LNCAP (cell line): Measurements from ENCODE around the gene AHRR.

Experiments
- TF ChIP-seq, protein P1 (sequence below): fragments of 450-650 bp; IDR thresholded peaks from 2 replicates; pipeline ENCODE4 v1.5.1; 2017; ENCODE audit warnings: mild to moderate bottlenecking

Gene AHRR

DNA sequence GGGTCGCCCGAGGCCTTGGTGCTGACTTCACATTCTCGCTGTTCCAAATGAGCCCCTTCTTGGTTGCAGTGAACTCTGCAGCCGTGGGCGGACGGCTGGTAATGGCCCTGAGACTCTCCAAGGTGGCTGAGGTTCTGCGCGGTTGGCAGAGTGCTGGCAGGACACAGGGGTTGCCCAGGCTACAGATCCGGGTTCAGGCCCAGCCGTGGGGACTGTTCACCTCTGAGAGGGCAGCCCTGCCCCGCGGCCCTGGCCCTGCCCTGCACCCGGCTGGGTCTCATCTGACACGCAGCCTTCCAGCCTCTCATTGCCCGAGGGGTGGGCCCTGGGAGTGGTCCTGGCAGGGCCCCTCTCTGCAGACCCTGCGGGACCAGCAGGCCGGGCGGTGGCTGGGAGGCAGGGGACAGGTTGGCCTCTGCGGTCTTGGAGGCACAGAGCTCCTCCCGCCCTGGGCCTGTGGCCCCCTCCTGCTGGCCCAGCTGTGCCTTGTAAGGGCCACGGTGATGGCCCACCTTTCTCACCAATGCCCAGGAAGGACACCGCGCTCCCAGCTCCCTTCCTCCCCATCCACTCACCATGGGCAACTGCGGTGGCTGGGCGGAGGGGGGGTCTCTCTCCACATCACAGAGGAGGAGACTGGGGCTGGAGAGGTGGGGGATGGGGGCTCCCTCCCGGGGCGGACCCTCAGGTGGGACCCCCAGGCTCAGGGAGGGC lies 51.6 kb downstream of the AHRR start:
- TF ChIP-seq, protein P1, sequence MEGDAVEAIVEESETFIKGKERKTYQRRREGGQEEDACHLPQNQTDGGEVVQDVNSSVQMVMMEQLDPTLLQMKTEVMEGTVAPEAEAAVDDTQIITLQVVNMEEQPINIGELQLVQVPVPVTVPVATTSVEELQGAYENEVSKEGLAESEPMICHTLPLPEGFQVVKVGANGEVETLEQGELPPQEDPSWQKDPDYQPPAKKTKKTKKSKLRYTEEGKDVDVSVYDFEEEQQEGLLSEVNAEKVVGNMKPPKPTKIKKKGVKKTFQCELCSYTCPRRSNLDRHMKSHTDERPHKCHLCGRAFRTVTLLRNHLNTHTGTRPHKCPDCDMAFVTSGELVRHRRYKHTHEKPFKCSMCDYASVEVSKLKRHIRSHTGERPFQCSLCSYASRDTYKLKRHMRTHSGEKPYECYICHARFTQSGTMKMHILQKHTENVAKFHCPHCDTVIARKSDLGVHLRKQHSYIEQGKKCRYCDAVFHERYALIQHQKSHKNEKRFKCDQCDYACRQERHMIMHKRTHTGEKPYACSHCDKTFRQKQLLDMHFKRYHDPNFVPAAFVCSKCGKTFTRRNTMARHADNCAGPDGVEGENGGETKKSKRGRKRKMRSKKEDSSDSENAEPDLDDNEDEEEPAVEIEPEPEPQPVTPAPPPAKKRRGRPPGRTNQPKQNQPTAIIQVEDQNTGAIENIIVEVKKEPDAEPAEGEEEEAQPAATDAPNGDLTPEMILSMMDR = no peak

DNA sequence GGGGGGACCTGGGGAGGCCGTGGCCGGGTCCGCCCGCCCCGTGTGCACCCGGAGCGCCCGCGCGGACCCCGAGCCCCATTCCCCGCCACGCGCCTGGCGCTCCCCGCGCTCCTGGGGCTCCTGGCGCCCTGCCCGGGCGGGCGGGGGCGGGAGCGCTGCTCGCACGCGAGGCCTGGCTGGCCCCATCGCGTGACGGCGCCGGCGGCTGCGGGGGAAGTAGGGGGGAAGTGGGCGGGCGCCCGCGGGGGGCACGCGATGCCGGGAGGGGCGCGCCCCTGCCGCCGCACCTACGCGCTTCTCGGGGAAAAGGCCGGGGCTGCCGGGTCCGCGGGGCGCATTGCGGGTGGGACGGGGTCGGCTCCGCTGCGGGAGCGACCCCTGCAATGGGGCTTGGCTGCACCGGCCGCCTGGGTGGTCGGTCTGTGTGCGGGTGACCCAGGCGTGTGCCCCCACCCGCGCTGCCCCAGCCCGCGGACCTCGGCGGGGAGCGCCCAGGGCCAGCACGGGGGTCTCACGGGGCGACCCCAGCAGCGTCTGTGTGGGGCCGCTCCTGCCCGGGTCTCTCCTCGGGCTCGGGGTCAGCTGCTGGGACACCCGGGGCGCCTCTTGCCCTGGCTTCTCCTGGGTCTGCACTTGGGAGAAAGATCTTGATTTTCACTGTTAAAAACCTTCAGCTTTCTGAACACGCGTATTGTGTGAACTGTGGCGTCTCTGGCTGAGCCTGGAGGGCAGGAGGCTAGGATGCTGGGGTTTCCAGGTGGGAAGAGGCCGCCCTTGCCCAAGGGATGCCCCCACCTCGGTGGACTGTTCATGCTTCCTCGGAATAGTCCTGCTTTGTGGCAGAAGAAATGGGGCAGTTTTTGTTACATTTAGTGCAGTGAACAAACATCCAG lies 52.4 kb downstream of the AHRR start:
- TF ChIP-seq, protein P1 = no peak

DNA sequence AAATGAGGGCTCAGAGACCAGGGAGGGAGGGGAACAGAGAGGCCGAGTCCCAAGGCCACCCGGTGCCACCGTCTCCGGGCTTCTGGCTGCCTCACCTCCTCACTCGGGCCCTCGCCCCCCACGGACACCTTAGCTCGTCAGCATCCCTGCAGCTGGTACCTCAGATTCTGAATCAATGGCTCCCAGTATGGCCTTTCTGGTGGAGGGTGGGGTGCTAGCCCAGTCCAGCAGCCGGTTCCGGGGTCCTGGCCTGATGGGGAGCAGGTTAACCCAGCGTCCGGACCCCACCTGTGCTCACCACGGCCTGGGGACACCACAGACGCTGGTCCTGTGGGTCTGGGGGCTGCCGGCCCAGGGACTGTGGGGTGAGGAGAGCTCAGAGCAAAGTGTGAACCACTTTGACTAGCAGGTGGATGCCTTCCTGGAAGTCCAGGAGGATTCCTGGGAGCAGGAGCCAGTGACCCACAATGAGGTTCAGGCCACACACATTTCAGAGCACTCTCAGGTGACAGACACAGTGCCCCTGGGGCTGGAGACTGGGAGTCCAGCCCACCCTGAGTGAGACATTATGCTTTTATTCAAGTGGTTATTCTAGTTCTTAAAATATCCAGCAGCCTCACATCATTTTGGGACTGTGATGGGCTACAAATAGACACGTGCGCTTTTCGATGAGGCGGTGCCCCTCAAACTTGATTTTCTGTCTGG lies 53.3 kb downstream of the AHRR start:
- TF ChIP-seq, protein P1 = no peak

DNA sequence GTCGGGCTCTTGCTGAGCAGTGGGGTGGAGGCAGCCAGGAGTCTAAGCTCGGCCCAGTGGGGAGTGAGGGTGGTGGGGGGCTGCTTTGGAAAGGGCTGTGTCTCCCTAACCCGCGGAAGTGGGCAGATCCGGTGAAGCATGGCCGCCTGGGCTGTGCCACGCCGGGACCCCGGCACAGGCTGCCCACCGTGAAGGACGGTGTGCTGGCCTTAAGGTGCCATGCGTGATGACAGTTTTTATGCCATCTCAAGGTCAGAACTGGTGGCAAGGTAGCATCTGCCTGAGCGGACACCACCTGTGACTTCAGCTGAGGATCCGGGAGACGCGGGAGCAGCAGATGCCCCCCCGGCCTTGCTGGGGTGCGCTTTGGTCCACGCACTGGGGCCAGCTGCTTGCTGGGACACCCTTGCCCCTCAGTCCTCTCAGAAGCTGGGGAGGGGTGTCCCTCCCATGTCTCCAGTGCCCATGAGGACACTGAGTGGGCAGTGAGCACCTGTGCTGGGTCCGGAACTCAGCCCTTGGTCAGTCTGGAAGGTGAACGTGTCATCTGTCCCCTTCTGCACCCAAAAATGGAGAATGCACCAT lies 53.9 kb downstream of the AHRR start:
- TF ChIP-seq, protein P1 = no peak

DNA sequence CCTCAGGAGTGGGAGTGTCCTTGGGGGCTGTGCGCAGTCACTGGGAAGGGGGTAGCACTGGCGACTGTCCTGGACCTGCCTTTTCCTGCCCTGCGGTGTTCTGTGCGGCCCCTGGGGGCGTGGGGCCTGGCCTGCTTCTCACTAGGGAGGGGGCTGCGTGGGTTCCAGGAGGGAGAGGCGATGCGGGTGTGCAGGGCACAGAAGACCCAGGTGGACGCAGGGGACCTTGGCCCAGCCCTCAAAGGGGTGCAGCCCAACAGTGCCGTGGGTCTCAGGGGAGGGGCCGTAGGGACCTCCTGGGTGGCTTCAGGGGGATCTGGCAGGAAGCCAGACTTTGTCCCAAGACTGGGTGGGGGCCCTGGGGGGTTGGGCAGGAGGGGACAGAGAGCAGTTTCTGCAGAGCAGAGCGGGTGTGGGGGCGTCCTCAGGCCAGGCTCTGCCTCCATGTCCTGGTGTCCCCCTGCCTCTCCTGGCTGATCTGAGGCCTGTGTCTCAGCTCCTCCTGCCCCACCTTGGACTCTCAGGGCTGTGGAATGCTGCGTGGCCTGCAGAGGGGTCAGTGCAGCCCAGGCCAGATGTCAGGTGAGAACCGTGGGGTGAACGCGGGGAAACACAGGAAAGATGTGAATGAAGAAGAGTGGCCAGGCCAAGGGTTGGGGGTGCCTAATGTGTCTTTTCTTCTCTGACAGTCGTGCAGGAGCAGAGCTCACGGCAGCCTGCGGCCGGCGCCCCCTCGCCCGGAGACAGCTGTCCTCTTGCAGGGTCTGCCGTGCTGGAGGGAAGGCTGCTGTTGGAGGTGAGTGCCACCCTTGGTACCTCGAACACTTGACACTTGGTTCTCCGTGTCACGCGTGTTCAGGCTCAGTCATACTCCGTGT lies 54.6 kb downstream of the AHRR start:
- TF ChIP-seq, protein P1 = no peak

DNA sequence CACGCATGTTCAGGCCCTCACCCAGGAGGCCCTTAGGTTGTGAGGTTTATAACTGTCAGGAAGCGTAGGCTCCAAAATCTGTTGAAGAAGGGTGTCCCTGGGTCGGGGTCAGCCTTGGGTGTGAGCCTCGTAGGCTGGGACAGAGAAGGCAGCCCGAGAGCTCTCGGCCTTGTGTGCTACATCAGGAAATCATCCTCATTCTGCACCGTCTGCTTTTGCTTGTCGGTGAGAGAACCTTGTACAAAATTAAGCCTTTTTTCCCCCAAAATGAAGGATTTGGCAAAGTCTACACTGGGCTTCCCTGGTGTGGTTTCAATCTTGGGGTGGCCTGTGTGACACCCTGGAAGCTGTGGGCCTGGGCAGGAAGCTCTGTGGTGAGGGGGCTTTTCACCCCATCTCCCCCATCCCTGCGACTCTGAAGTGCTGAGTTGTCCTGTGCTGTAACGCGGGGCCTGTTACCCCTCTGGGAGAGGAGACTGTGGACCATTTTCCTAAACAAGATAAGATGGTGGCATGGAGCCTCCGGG lies 55.3 kb downstream of the AHRR start:
- TF ChIP-seq, protein P1 = no peak
